HG03039 (cell line): ENCODE data around the gene MYO7A.
"Not testable (repeated sequence)": the region's sequence is repeated elsewhere in the genome, so short reads cannot be mapped to it uniquely, and the experiment has no call there.

ENCODE experiments used
- ATAC-seq: cut with Tn5 transposase; IDR thresholded peaks from one replicate; pipeline ENCODE4 v1.9.1; 2021; ENCODE audit warnings: mild to moderate bottlenecking, moderate library complexity; ENCODE audit not compliant: unreplicated experiment

The MYO7A gene

DNA sequence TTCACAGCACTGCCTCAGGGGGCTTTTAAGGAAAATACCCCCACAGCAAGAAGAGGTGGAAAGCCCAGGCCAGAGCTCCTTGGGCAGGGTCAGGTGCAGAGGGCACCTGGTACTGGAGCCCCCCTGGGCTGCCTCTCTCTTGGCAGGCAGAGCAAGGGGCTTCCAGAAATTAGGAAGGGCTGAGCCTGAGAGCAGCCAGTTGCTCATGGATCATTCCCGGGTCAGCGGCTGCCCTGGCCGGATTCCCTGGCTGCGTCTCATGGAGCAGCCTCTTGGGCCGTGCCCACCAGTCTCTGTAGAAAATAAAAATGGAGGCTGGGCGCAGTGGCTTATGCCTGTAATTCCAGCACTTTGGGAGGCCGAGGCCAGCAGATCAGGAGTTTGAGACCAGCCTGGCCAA lies 35.7 kb upstream of the MYO7A start:
- ATAC-seq = no peak

DNA sequence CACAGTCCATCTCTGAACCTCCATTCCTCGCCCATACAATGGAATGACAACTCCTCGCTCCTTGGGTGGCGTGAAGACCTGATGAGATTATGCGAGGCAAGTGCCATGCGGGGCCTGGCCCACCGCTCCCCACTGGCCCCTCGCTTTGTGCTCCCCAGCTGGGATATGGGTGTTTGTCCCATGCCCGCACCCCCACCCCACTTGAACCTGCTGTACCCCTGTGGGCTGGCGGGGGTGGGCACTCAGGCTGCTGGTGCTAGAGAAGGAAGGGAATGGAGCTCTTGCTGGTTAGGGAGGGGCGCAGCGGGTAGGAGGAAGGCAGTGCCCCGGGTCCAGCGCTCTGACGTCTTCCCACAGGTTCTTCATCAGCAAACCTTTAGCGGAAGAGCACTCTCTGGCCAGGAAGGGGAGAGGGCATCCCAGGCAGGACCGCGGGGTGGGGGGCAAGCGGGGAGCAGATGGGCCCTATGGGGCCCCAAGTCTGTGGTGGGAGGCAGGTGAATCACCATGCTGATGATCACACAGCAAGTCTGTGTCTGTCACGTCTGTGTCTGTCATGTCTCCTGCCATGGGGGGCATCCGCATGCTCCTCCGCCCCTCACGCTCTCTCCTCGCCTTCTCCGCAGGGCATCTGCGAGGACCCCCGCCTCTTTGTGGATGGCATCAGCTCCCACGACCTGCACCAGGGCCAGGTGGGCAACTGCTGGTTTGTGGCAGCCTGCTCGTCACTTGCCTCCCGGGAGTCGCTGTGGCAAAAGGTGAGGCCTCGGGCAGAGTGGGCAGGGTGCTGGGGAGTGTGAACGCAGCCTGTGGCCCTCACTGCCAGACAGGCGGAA lies 34.8 kb upstream of the MYO7A start:
- ATAC-seq = no peak

DNA sequence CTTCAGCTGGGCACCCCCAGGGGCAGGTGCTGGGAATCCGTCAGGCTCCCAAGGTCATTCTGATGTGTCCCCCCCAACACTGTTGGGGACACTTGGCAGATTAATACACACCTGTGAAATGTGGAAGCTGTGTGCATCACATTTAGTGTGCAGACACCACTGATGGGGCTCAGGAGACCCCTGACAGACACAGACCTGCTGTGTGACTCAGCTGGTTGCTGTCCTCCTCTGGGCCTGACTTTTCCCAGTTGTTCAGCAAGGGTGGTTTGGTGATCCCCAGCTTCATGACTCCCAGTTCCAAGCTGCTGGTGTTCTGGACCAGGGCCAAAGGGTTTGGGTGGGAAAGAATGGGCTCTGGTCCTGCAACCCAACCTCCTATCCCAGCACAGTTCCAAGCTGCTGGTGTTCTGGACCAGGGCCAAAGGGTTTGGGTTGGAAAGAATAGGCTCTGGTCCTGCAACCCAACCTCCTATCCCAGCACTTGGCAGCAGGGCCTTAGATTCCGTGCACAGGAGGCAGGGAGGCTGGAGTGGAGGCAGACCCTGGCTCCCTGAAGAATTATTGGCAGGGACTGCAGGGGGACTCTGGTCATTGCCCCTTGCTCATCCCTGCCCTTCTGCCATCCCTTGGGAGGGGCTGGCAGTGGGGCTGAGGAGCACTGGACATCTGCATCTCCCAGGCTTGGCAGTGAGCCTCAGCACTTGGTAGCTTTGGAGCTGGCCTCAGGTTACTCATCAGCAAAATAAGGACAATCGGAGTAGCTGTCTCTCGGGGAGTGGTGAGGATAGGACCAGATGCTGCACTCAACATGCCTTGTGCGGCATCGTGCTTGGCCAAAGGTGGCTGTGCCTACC lies 33.8 kb upstream of the MYO7A start:
- ATAC-seq = no peak

DNA sequence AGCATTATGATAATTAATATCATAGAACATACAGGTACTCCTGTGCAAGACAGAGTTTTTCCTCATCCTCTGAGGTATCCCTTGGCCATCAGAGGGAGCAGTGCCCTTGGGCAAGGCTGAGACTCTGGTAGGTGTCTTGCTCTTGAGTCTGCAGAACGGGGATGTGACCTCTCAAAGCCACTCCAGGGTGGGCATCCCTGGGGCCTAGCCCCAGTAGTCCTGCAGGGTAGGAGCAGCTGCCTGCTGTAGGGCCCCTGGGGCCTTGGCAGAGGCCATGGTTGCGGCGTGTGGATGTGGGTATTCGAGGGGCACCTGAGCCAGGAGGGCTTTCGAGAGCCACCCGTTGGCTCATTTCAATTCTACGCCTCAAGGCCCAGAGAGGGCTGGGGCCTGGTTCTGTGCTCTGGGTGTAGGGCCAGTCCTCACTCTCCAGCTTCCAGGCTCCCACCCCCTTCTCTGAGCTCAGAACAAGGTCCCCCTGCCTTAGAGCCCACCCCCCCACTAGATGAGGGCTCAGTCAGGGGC lies 33.1 kb upstream of the MYO7A start:
- no peak for ATAC-seq

DNA sequence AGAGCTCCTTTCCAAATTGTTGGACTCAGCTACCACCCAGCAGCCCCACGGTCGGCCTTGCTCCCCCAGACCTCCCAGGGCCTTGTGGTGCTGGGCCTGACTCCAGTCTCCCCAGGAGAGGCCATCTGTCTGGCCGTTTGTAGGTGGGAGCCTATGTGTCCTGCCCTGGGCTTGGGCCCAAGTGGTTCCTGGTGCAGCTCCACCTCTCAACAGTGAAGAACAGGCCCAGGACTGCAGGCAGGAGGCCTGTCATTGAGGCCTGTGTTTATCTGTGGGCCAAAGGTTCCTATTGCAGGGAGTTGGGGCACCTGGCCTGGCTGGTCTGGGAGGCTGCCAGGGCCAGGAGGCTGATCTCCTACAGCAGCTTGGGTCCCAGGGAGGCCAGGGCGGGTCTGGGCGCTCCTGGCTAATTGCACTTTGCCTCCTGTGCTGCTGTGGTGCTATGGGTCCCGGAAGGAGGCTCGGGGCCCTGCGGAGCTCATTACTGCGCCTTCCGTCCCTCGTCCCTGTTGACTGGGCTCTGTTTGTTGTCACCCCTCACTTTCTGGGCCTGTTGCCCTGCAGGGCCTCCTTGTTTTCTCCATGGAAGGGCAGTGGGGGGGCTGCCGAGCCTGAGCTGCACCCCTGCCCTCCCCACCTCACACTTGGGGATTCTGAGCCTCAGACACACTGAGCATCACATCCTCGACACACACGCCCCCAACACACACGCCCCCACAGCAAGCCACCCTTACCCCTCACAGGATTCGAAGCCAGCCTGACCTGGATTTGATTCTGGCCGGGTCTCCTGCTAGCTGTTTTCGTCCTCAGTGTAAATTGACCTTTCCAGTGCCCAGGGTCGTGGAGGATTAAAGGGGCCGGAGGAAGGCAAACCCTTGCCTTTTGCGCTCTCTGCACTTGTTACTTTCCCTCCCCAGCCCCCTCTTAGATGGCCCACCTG lies 32.2 kb upstream of the MYO7A start:
- no peak for ATAC-seq

DNA sequence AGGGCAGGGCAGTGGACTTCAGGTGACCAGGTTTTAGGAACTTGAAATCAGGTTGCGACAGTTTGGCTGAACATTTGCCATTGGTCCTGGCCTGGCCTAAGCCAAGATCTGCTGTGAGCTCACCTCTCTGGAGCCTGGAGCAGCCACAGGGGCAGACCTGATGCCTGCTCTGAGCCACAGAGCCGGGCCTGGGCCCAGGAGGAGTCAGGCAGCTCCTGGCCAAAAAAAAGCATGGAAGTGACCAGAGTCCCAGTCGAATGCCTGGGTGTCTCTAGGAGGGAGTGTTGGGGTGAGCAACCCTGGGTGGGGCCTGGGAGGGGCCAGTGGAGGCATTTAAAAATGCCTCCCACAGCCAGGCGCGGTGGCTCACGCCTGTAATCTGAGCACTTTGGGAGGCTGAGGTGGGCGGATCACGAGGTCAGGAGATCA lies 31.4 kb upstream of the MYO7A start:
- no peak for ATAC-seq

DNA sequence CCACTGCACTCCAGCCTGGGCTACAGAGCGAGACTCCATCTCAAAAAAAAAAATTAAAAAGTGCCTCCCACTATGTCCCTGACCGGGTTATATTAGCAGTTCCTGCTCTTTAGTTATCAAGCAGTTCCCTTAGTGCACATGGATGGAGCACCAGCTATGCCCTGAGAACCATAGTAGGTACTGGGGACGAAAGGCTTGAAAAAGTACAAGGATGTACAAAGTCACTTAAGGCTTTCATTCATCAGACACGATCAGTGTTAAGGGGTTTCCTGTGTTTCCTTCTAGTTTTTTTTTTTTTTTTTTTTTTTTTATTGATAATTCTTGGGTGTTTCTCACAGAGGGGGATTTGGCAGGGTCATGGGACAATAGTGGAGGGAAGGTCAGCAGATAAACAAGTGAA lies 30.9 kb upstream of the MYO7A start:
- ATAC-seq = not testable (repeated sequence)

DNA sequence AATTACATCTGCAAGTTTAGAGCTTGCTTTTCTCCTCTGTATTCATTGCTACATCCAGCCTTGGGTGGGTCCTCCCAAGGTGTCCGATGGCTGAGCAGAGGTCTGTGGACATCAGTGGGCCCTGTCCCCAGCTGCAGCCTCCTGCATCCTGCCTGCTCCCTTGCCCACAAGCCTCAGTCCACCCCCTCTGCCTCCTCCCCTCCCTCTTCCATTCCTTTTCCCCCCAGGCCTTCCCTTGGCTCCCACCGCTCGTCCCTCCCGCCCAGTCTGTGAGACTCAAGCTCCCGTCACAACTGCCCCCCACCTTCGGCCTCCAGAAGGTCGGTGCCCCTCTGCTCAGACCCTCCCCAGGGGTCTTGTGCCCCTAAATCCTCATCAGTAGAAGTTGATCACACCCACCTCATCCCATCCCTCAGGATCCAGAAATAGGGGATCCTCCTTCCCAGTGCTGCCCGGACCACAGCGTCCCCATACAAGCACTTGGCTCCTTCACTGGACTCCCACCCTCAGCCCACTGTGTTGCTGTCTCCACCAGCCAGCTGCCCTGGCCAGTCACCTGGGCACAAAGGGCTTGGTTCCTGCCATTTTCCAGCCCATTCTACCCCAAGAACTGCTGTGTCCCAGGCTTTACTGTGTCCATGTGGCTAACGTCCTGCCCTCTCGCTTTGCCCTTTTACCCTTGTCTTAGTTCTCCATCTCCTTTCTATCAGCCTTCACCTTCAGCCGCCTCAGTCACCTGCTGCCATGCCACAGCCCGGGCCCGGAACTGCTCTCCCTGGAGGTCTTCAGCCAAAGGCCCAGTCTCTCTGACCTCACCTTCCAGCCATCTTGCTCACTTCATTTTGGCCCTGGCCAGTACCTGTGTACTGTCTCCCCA lies 27.6 kb upstream of the MYO7A start:
- ATAC-seq = no peak

DNA sequence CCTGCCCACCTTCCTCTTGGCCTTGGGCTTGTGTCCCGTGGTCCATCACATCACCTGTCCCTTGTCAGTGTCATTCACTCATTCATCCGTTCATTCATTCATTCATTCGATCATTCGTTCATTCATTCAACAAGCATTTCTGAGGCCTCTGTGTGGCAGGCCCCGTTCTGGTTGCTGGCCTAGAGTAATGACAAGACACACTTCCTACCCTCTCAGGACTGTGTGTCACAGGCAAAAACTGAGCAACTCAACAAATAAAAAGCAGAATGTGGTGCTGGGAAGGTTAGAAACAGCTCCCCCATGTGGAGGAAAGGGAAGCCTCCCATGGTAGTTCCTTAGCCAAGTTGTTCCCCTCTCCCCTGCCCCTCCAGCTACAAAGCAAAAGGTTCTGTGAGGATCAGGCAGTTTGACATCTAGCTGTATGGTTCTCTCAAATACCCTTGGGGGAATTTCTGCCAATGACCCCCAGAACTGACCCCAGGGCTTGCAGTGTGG lies 27.0 kb upstream of the MYO7A start:
- no peak for ATAC-seq

DNA sequence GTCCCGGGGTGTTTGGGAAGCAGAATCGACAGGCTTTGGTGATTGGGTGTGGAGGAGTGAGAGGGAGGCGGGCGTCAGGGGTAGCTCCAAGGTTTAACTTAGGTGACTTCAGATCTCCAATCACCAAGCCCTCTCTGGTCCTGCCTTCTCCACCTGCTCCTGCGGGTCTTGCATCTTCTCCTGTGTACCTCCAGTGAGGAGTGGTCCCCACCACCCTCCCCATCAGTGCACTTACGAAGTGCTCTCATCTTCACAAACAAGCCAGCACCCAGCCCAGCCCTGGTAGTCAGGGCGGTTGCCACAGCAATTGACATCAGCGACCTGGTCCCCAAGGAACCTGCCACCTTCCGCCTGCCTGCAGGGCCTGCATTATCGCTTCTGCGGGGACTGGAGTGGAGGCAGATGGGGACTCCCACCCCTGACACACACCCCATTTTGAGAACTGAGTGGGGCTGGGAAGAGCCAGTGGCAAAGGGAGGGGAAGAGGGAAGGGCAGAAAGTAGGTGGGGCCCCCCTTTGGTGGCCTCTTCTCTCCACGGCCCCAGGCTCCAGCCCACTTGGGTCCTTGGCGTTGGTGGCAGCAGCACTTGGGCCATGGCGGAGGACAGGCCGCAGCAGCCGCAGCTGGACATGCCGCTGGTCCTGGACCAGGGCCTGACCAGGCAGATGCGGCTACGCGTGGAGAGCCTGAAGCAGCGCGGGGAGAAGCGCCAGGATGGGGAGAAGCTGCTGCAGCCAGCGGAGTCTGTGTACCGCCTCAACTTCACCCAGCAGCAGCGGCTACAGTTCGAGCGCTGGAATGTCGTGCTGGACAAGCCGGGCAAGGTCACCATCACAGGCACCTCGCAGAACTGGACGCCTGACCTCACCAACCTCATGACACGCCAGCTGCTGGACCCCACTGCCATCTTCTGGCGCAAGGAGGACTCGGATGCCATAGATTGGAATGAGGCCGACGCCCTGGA lies 25.5 kb upstream of the MYO7A start, which contains the start of gene OMP:
Gene OMP, plus strand, starts transcription at position 595 of the 965 bp plus-strand sequence. Its CDS starts 0 bp downstream, at position 595.
- ATAC-seq = no peak

DNA sequence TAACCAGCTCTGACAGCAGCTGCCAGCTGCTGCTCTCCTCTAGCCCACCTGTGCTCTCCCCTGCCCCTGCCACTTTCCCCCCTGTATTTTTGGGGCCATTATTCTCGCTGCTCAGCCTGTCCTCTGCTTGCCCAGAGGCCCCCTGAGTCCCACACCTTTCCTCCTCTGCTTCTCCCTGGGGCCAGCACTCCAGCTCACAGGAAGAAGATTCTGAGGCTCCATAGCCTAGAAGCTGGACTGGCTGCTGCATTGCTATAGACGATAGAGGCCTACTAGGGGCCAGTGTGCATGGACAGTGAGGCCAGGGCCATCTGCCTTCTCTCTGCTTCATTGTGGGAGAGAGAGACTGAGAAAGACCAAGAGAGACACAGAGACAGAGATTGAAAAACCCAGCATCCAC lies 24.7 kb upstream of the MYO7A start:
- ATAC-seq = no peak

DNA sequence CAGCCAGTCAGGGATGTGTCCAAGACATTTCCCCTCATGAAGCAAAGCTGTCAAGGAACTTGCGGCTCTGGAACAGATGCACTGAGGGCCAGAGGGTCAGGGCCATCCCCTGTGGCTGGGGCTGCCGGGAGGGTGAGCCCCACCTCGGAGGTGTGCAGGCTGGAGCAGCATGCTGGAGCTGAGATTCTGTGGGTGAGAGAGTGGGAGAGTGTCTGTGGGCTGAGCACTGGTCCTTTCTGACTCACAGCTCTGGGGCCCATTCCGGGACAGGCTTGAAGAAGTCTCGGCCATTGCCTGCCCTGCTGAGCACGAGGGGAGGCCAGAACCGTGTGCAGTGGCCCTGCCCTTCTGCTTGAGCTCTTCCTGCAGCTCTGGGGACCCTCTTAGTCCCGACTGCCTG lies 23.3 kb upstream of the MYO7A start:
- no peak for ATAC-seq

DNA sequence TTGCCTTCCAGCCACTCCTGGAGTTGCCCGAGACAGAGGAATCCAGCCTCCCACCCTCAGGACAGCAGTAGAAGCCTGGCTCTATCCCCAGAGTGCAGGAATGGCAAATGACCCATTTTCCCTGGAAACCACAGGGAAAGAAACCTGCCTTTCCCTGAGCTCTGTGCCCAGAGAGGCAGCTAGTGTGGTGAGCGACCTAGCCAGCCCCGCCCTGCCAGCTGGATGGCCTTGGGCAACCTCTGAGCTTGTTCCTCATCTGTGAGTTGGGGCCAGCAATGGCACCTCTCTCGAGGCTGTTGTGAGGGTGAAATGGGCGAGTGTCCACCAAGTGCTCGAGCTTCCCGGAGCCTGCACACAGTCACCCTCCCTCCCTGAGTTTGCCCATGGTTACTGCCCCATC lies 21.7 kb upstream of the MYO7A start:
- ATAC-seq = no peak

DNA sequence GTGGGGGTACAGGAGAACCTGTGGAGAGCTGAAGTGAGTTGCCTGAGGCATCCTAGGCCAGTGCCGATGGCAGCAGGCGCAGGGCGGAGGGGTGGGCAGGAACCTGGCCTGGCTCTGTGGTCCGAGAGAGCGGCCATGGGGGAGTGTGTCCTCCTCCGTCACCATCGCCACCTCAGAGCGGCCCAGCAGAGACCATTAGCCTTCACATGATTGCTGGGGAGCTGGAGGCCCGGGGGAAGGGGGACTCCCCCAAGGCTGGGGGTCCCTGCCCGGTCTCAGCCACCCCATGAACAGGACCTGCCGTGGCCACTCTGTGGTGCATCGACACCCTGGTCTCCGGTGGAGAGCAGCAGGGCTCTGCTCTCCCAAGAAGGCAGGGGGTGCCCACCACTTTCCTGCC lies 21.3 kb upstream of the MYO7A start:
- ATAC-seq = no peak

DNA sequence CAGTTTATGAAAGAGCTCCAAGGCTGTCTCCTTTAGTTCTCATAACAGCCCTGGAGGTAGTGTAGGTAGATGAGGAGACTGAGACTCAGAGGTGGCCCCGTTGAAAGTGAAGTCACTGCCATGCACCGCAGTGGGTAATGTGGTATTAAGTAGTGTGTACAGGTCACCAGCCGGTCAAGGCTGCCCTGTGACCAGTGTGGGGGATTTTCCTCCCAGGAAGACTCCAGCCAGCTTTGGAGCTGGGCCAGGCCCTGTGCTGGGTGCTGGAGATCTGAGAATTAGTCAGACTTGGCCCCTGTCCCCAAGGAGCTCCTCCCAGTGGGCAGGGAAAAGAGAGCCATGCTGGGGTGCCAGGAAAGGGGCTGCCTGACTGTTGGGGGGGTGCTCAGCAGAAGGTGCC lies 20.1 kb upstream of the MYO7A start:
- ATAC-seq = no peak

DNA sequence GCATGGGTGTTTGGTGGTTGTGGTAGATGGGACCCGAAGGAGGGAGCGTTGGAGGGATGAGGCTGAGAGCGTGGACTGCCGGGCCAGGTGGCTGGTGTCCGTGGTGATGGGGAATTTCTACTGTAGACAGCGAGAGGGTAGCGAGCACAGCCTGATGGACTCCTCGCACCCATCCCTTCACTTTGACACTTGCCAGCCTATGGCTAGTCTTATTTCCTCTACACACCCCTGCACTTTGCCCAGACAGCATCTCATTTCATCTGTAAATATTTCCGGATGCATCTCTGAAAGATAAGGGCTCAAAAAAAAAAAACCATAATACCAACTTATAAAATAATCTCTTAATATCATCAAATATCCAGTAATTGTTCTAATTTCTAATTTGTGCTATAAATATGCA lies 19.6 kb upstream of the MYO7A start:
- no peak for ATAC-seq

DNA sequence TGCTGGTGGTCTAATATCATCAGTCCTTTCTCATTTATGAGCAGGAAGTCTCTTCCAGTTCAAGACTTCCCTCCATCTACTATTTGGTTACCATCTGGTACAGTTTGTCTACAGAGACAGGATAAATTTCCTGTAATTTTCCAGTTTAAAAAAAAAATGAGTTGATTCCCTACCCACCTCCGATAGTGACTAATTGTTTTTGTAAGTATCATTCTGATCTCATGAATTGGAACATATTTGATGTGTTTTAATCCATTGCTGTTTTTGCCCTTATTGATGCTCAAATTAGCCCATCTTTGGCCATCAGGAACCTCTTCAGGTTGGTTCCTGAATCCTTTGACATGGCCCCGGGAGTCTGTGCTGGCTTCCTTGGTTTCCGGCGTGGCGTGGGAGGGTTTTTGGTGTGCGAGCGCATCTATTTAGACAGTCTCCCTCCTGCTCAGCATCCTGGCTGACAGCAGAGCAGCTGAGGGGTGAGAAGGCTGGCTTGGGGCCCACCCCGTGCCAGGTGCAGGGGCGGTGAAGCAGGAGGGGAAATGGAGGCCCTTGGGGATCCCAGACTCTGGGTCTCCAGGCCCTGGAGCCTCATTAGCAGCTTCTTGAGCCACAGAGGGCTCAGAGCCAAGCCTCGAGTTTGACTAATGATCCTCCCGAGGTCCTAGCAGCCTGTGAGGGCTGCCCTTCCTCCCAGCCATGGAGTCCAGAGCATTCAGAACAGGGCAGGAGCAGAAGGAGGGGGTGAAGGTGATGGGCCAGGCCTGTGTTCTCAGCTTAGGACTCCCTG lies 18.6 kb upstream of the MYO7A start:
- ATAC-seq = no peak

DNA sequence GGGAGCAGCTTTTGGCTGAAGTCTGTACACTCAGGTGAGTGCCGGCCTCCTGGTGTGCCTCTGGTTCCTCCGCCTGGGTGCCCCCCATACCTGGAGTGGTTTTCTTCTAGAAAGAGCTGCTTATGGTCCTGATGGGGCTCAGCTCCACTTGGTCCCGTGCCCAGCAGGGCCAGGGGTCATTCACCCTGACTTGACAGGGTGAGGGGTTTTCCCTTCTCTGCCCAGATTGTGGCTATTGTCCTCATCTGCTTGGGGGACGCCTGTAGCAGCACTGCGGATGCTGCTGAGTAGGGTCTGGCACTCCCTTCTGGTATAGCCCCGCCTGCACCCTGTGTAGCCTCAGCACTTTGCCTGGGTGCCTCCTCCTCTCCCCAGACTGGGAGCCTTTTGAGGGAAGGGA lies 17.2 kb upstream of the MYO7A start:
- ATAC-seq = no peak
